NCI-H524 treated with DMSO at 0.1 percent for 48 hours (cell line): ENCODE results near the gene ALPP.
"Not testable (repeated sequence)": the region's sequence is repeated elsewhere in the genome, so short reads cannot be mapped to it uniquely, and the experiment has no call there.

Experiments
- DNase-seq: peaks from one replicate; lab custom pipeline; 2025; lab: John Stamatoyannopoulos, UW

ALPP gene

GRCh38 chr2:232406556-232407310 lies 28.2 kb downstream of the ALPP start, which contains the start of gene ALPG:
Gene ALPG (plus strand): TSS chr2:232406844. CDS start chr2:232406895, 51 bp downstream.
- no peak for DNase-seq

- not testable (repeated sequence) for DNase-seq
These were observed 29.0 kb downstream of the ALPP start for GRCh38 chr2:232407428-232408150.

- DNase-seq = not testable (repeated sequence)
These were observed 29.7 kb downstream of the ALPP start for GRCh38 chr2:232408269-232408668.

- DNase-seq = not testable (repeated sequence)
These were observed 31.1 kb downstream of the ALPP start for GRCh38 chr2:232409617-232410016.

- no peak for DNase-seq
These were observed 31.8 kb downstream of the ALPP start for GRCh38 chr2:232410238-232410900.

- no peak for DNase-seq
These were observed 33.5 kb downstream of the ALPP start for GRCh38 chr2:232411901-232412629.

- no peak for DNase-seq
These were observed 34.4 kb downstream of the ALPP start for GRCh38 chr2:232412986-232413385.

GRCh38 chr2:232415138-232415690 lies 36.7 kb downstream of the ALPP start:
- no peak for DNase-seq

- no peak for DNase-seq
These were observed 37.4 kb downstream of the ALPP start for GRCh38 chr2:232415736-232416520.

GRCh38 chr2:232416521-232417470 lies 38.2 kb downstream of the ALPP start:
- no peak for DNase-seq

GRCh38 chr2:232417489-232417888 lies 38.9 kb downstream of the ALPP start:
- no peak for DNase-seq

GRCh38 chr2:232418056-232418455 lies 39.5 kb downstream of the ALPP start:
- no peak for DNase-seq

- no peak for DNase-seq
These were observed 40.1 kb downstream of the ALPP start for GRCh38 chr2:232418466-232419244.

- no peak for DNase-seq
These were observed 40.9 kb downstream of the ALPP start for GRCh38 chr2:232419245-232420072.

GRCh38 chr2:232420073-232420454 lies 41.5 kb downstream of the ALPP start:
- no peak for DNase-seq

GRCh38 chr2:232420463-232421188 lies 42.1 kb downstream of the ALPP start:
- DNase-seq = no peak

GRCh38 chr2:232421189-232421785 lies 42.7 kb downstream of the ALPP start:
- no peak for DNase-seq
